ENCODE measurements around the gene EGR2. TPM values are rescaled to one million over a fixed set of nuclear protein-coding genes. Genes with fewer than 3 reads are reported as not detected.

EGR2 gene
- total and polyA plus RNA-seq, 8 donors = 0.76 to 14.2 (median 4.8) TPM

- no peak for TF ChIP-seq CTCF (IDR thresholded peaks at IDR 0.05)
- intact Hi-C loops (cut with DNase I) = no loop called here
- Histone ChIP-seq H3K4me1 (peaks cover 14 to 34% of the 10 kb centered on the region in 2 donors), H3K4me3 (peak overlapping the region; percentile 76 to 91), H3K27me3 (peaks cover 0 to 8% of the 10 kb centered on the region in 2 donors), H3K27ac (peak overlapping the region; percentile 91 to 97), H3K9me3 (no peaks in the 10 kb centered on the region), H3K36me3 (peaks cover 0 to 3% of the 10 kb centered on the region in 2 donors)
- DNase-seq (peak in 2 of 4 donors; percentile 96), ATAC-seq (peak; percentile 10)
Measured at GRCh38 chr10:62803724-62804355, 12.3 kb downstream of the EGR2 start.

GRCh38 chr10:62801871-62802270 is 14.3 kb downstream of the EGR2 start:
- no peak for TF ChIP-seq CTCF (IDR thresholded peaks at IDR 0.05)
- Histone ChIP-seq H3K27me3 (peaks cover 0 to 28% of the 10 kb centered on the region in 2 donors), H3K27ac (no peak overlapping the region), H3K4me1 (peaks cover 8 to 15% of the 10 kb centered on the region in 2 donors), H3K9me3 (no peaks in the 10 kb centered on the region), H3K4me3 (no peak overlapping the region), H3K36me3 (no peaks in the 10 kb centered on the region)
- ATAC-seq (no peak), DNase-seq (no peak)
- intact Hi-C loops (cut with DNase I) = no loop called here

- DNase-seq (no peak), ATAC-seq (no peak)
- Histone ChIP-seq H3K36me3 (no peaks in the 10 kb centered on the region), H3K9me3 (no peaks in the 10 kb centered on the region), H3K27ac (no peak overlapping the region), H3K27me3 (peaks cover 0 to 28% of the 10 kb centered on the region in 2 donors), H3K4me3 (no peak overlapping the region), H3K4me1 (no peaks in the 10 kb centered on the region)
- no peak for TF ChIP-seq CTCF (IDR thresholded peaks at IDR 0.05)
- intact Hi-C loops (cut with DNase I) = no loop called here
Measured at GRCh38 chr10:62796896-62797295, 19.3 kb downstream of the EGR2 start.

- Histone ChIP-seq H3K27me3 (peaks cover 0 to 28% of the 10 kb centered on the region in 2 donors), H3K9me3 (no peaks in the 10 kb centered on the region), H3K36me3 (no peaks in the 10 kb centered on the region), H3K27ac (no peak overlapping the region), H3K4me3 (no peak overlapping the region), H3K4me1 (no peaks in the 10 kb centered on the region)
- ATAC-seq (no peak), DNase-seq (no peak)
- intact Hi-C loops (cut with DNase I) = no loop called here
- TF ChIP-seq CTCF (IDR thresholded peaks at IDR 0.05) = no peak
Measured at GRCh38 chr10:62795762-62796161, 20.4 kb downstream of the EGR2 start.

GRCh38 chr10:62795100-62795499 is 21.1 kb downstream of the EGR2 start:
- TF ChIP-seq CTCF (IDR thresholded peaks at IDR 0.05) = no peak
- intact Hi-C loops (cut with DNase I) = no loop called here
- no peaks in the 10 kb centered on the region for H3K36me3 ChIP-seq

More at GRCh38 chr10:62795100-62795499, 21.1 kb downstream of the EGR2 start:
- no peak for ATAC-seq
- Histone ChIP-seq H3K4me3 (no peak overlapping the region), H3K9me3 (no peaks in the 10 kb centered on the region), H3K27ac (no peak overlapping the region), H3K4me1 (no peaks in the 10 kb centered on the region), H3K27me3 (peaks cover 0 to 24% of the 10 kb centered on the region in 2 donors)
- DNase-seq = peak in 1 of 4 donors; percentile 69

Data from left lung (tissue), 10 donors.